Keratinocyte (primary cell): Measurements from ENCODE around the gene HEMK1. TPM values are rescaled to one million over a fixed set of nuclear protein-coding genes. Genes with fewer than 3 reads are reported as not detected.

ENCODE experiments used
- DNase-seq: peaks from one replicate; pipeline ENCODE4 v3.0.0-alpha.2; 2011; ENCODE audit warnings: low read depth, missing footprints, low spot score
- FAIRE-seq: peaks from 2 replicates; lab custom pipeline; 2011; peaks lifted over from hg19 to GRCh38; lab: Jason Lieb, UNC
- H2AFZ ChIP-seq: 2 replicates; pipeline ENCODE4 v1.6.0; 2012; ENCODE audit warnings: low read length, control low read depth, inconsistent platforms; ENCODE audit not compliant: control insufficient read depth
- H3K27ac ChIP-seq: 2 replicates; pipeline ENCODE4 v1.5.1; 2011; ENCODE audit warnings: low read length; ENCODE audit not compliant: control insufficient read depth, insufficient read depth
- H3K27me3 ChIP-seq: 3 replicates; pipeline ENCODE4 v1.6.0; 2011; ENCODE audit warnings: low read length; ENCODE audit not compliant: control insufficient read depth, insufficient read depth; ENCODE audit errors: extremely low read depth
- H3K36me3 ChIP-seq, 2 experiments: 2 replicates in 1 of 2; 3 replicates in 1 of 2; pipeline ENCODE4 v1.5.1; 2011; ENCODE audit warnings: low read length in 2 of 2, mild to moderate bottlenecking in 1 of 2; ENCODE audit not compliant: control insufficient read depth in 2 of 2, insufficient read depth in 2 of 2; ENCODE audit errors: extremely low read depth in 1 of 2
- H3K4me1 ChIP-seq: 3 replicates; pipeline ENCODE4 v1.5.1; 2011; ENCODE audit warnings: low read length; ENCODE audit not compliant: control insufficient read depth, insufficient read depth; ENCODE audit errors: extremely low read depth
- H3K4me2 ChIP-seq: 3 replicates; pipeline ENCODE4 v1.6.0; 2011; ENCODE audit warnings: low read depth, low read length; ENCODE audit not compliant: control insufficient read depth, insufficient read depth; ENCODE audit errors: extremely low read depth
- H3K4me3 ChIP-seq, 3 experiments: fragments of 200-600 bp in 1 of 3; sonication (generic) in 1 of 3; 2 replicates in 2 of 3; 3 replicates in 1 of 3; pipeline ENCODE4 v1.5.1; 2011 to 2016; ENCODE audit warnings: low read length in 3 of 3, mild to moderate bottlenecking in 3 of 3, control low read depth in 2 of 3, inconsistent platforms in 1 of 3, low read depth in 1 of 3, mixed read lengths in 1 of 3, mixed run types in 1 of 3, moderate library complexity in 1 of 3; ENCODE audit not compliant: control insufficient read depth in 2 of 3, insufficient read depth in 2 of 3; ENCODE audit errors: extremely low read depth in 1 of 3
- H3K79me2 ChIP-seq: 2 replicates; pipeline ENCODE4 v1.6.0; 2012; ENCODE audit warnings: low read length; ENCODE audit not compliant: control insufficient read depth, insufficient read depth
- H3K9ac ChIP-seq: 3 replicates; pipeline ENCODE4 v1.6.0; 2011; ENCODE audit warnings: low read length; ENCODE audit not compliant: control insufficient read depth, insufficient read depth; ENCODE audit errors: extremely low read depth
- H3K9me1 ChIP-seq: 3 replicates; pipeline ENCODE4 v1.6.0; 2011; ENCODE audit warnings: low read length; ENCODE audit not compliant: control insufficient read depth, insufficient read depth; ENCODE audit errors: extremely low read depth
- H3K9me3 ChIP-seq: 2 replicates; pipeline ENCODE4 v1.5.1; 2012; ENCODE audit warnings: low read depth, low read length; ENCODE audit not compliant: control insufficient read depth
- H4K20me1 ChIP-seq: 3 replicates; pipeline ENCODE4 v1.6.0; 2011; ENCODE audit warnings: low read length; ENCODE audit not compliant: control insufficient read depth, insufficient read depth; ENCODE audit errors: extremely low read depth
- CTCF ChIP-seq, 3 experiments: IDR thresholded peaks in 1 of 3; conservative IDR thresholded peaks in 1 of 3; optimal IDR thresholded peaks in 1 of 3; 2 replicates in 2 of 3; 3 replicates in 1 of 3; pipeline versions ENCODE3 to v1.5.1; 2011; ENCODE audit warnings: low read length in 3 of 3, mild to moderate bottlenecking in 3 of 3, moderate library complexity in 2 of 3, control low read depth in 1 of 3, inconsistent platforms in 1 of 3; ENCODE audit not compliant: insufficient read depth in 2 of 3; ENCODE audit errors: extremely low read depth in 1 of 3
- EZH2 ChIP-seq: IDR thresholded peaks from one replicate; pipeline ENCODE4 v1.6.1; 2012; ENCODE audit warnings: inconsistent platforms, mild to moderate bottlenecking, low read length, moderate library complexity
- dilution Hi-C: fragments of 300-500 bp; cut with MboI; formaldehyde crosslinking; loops from one replicate; pipeline ENCODE4 v1.7.0; 2020; ENCODE audit warnings: low sequenced_read_pairs; ENCODE audit not compliant: extremely low pct_ligation_motif_present
- polyA plus RNA-seq, 5 experiments: library from polyadenylated mRNA; depleted of rRNA in 3 of 5; stranded (reverse) in 3 of 5; stranded (forward) in 1 of 5; unstranded in 1 of 5; fragments of >200 nt; gene quantifications; 1 replicate in 1 of 5; 2 replicates in 3 of 5; 3 replicates in 1 of 5; pipeline versions ENCODE4 v1.2.1 to v1.2.3, GENCODE V29; 2011 to 2012; ENCODE audit warnings: missing spikeins in 2 of 5, low read depth in 1 of 5, low replicate concordance in 1 of 5

The HEMK1 gene
- polyA plus RNA-seq, 1 donor (not counting 4 experiments of a cell fraction or from before 2014, with no cell fraction given): 13.0 TPM

GRCh38 chr3:50610992-50611463 is 41.7 kb downstream of the HEMK1 start:
- Histone ChIP-seq H2AFZ (peak overlapping the region; percentile 61), H3K9me1 (peaks cover 4% of the 10 kb centered on the region), H3K4me1 (peaks cover 26% of the 10 kb centered on the region), H3K4me3 (peak overlapping the region; percentile 65 to 81 (median 70)), H3K27me3 (no peaks in the 10 kb centered on the region), H4K20me1 (no peaks in the 10 kb centered on the region), H3K4me2 (peak overlapping the region; percentile 87), H3K9ac (peak overlapping the region; percentile 79), H3K36me3 (peaks cover 4 to 5% of the 10 kb centered on the region in 2 experiments), H3K79me2 (peaks cover 3% of the 10 kb centered on the region), H3K27ac (peak overlapping the region; percentile 15), H3K9me3 (no peaks in the 10 kb centered on the region)
- TF ChIP-seq EZH2 (no peak), CTCF (optimal IDR thresholded peaks at IDR 0.05 in 1 of 3, IDR thresholded peaks at IDR 0.05 in 1 of 3, conservative IDR thresholded peaks at IDR 0.05 in 1 of 3; ENCODE audit: extremely low read depth in 1 of 3, insufficient read depth in 2 of 3, low read length in 3 of 3) (no peak)
- DNase-seq (no peak), FAIRE-seq (no peak)
- dilution Hi-C loops: loop anchor here (25.0 kb wide), 1 partner anchor 776 kb away; the partner anchor contains the start of genes MANF and RBM15B

GRCh38 chr3:50611464-50612233 is 42.3 kb downstream of the HEMK1 start, which contains the start of gene CISH:
CISH (minus strand) TSS chr3:50611774; CDS start chr3:50611650, 124 bp downstream.
- Histone ChIP-seq H4K20me1 (no peaks in the 10 kb centered on the region), H3K9me1 (peaks cover 4% of the 10 kb centered on the region), H2AFZ (peak within 1 kb of the TSS; percentile 83), H3K27ac (peak within 1 kb of the TSS; percentile 16), H3K27me3 (no peaks in the 10 kb centered on the region), H3K9me3 (no peaks in the 10 kb centered on the region), H3K9ac (peak within 1 kb of the TSS; percentile 79), H3K79me2 (peaks cover 3% of the 10 kb centered on the region), H3K4me2 (peak within 1 kb of the TSS; percentile 87), H3K4me3 (peak within 1 kb of the TSS; percentile 65 to 81 (median 70)), H3K4me1 (peaks cover 30% of the 10 kb centered on the region), H3K36me3 (peaks cover 4 to 5% of the 10 kb centered on the region in 2 experiments)
- dilution Hi-C loops: loop anchor here (25.0 kb wide), 1 partner anchor 776 kb away; the partner anchor contains the start of genes MANF and RBM15B
- TF ChIP-seq CTCF (optimal IDR thresholded peaks at IDR 0.05 in 1 of 3, IDR thresholded peaks at IDR 0.05 in 1 of 3, conservative IDR thresholded peaks at IDR 0.05 in 1 of 3; ENCODE audit: extremely low read depth in 1 of 3, insufficient read depth in 2 of 3, low read length in 3 of 3): peak in 1 of 3 experiments; percentile 18
- TF ChIP-seq EZH2: no peak
- FAIRE-seq (no peak), DNase-seq (no peak)
